Liver (tissue), 3 donors: Measurements from ENCODE around the gene EPB41L4B.

Source experiments
- EGR1 ChIP-seq, 2 donors: IDR thresholded peaks; 2 replicates each; pipeline ENCODE4 v1.6.1; 2016 to 2018; ENCODE audit warnings: antibody characterized with exemption in 2 of 2, low read depth in 2 of 2
- HNF4G ChIP-seq: IDR thresholded peaks from 2 replicates; pipeline ENCODE4 v1.6.1; 2016; ENCODE audit warnings: antibody characterized with exemption
- JUND ChIP-seq, 2 donors: IDR thresholded peaks; 2 replicates each; pipeline ENCODE4 v1.6.1; 2016; ENCODE audit warnings: antibody characterized with exemption in 2 of 2
- MAX ChIP-seq: IDR thresholded peaks from 2 replicates; pipeline ENCODE4 v1.6.1; 2016; ENCODE audit warnings: antibody characterized with exemption
- RAD21 ChIP-seq, 2 donors: IDR thresholded peaks; 2 replicates each; pipeline ENCODE4 v1.6.1; 2016; ENCODE audit warnings: antibody characterized with exemption in 2 of 2, mild to moderate bottlenecking in 2 of 2
- SP1 ChIP-seq: IDR thresholded peaks from 2 replicates; pipeline ENCODE4 v1.6.1; 2018; ENCODE audit warnings: antibody characterized with exemption, mild to moderate bottlenecking
- YY1 ChIP-seq: IDR thresholded peaks from 2 replicates; pipeline ENCODE4 v1.6.1; 2016; ENCODE audit warnings: antibody characterized with exemption, mild to moderate bottlenecking
- ZBTB33 ChIP-seq: IDR thresholded peaks from 2 replicates; pipeline ENCODE4 v1.6.1; 2016; ENCODE audit warnings: antibody characterized with exemption
- TF ChIP-seq, protein P1 (sequence below): fragments of 150-350 bp; IDR thresholded peaks from 2 replicates; pipeline ENCODE4 v1.5.1; 2017; ENCODE audit warnings: improper control_type of control experiment, low read depth, low read length; ENCODE audit not compliant: missing input control
- TF ChIP-seq, protein P2 (sequence below): IDR thresholded peaks from 2 replicates; pipeline ENCODE4 v1.6.1; 2016; ENCODE audit warnings: antibody characterized with exemption, mild to moderate bottlenecking
- TF ChIP-seq, protein P3 (sequence below): IDR thresholded peaks from 2 replicates; pipeline ENCODE4 v1.6.1; 2016; ENCODE audit warnings: antibody characterized with exemption
- donor health status: healthy.
- donor health status: healthy.

- no peak for TF ChIP-seq HNF4G
- TF ChIP-seq MAX = no peak
- TF ChIP-seq, protein P1, sequence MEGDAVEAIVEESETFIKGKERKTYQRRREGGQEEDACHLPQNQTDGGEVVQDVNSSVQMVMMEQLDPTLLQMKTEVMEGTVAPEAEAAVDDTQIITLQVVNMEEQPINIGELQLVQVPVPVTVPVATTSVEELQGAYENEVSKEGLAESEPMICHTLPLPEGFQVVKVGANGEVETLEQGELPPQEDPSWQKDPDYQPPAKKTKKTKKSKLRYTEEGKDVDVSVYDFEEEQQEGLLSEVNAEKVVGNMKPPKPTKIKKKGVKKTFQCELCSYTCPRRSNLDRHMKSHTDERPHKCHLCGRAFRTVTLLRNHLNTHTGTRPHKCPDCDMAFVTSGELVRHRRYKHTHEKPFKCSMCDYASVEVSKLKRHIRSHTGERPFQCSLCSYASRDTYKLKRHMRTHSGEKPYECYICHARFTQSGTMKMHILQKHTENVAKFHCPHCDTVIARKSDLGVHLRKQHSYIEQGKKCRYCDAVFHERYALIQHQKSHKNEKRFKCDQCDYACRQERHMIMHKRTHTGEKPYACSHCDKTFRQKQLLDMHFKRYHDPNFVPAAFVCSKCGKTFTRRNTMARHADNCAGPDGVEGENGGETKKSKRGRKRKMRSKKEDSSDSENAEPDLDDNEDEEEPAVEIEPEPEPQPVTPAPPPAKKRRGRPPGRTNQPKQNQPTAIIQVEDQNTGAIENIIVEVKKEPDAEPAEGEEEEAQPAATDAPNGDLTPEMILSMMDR = no peak
- TF ChIP-seq, protein P2, sequence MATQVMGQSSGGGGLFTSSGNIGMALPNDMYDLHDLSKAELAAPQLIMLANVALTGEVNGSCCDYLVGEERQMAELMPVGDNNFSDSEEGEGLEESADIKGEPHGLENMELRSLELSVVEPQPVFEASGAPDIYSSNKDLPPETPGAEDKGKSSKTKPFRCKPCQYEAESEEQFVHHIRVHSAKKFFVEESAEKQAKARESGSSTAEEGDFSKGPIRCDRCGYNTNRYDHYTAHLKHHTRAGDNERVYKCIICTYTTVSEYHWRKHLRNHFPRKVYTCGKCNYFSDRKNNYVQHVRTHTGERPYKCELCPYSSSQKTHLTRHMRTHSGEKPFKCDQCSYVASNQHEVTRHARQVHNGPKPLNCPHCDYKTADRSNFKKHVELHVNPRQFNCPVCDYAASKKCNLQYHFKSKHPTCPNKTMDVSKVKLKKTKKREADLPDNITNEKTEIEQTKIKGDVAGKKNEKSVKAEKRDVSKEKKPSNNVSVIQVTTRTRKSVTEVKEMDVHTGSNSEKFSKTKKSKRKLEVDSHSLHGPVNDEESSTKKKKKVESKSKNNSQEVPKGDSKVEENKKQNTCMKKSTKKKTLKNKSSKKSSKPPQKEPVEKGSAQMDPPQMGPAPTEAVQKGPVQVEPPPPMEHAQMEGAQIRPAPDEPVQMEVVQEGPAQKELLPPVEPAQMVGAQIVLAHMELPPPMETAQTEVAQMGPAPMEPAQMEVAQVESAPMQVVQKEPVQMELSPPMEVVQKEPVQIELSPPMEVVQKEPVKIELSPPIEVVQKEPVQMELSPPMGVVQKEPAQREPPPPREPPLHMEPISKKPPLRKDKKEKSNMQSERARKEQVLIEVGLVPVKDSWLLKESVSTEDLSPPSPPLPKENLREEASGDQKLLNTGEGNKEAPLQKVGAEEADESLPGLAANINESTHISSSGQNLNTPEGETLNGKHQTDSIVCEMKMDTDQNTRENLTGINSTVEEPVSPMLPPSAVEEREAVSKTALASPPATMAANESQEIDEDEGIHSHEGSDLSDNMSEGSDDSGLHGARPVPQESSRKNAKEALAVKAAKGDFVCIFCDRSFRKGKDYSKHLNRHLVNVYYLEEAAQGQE = no peak
- TF ChIP-seq, protein P3, sequence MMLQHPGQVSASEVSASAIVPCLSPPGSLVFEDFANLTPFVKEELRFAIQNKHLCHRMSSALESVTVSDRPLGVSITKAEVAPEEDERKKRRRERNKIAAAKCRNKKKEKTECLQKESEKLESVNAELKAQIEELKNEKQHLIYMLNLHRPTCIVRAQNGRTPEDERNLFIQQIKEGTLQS = no peak
- TF ChIP-seq YY1 = no peak
- no peak for TF ChIP-seq RAD21 (IDR thresholded peaks at IDR 0.05)
- TF ChIP-seq ZBTB33 = no peak
- TF ChIP-seq SP1 = no peak
- no peak for TF ChIP-seq JUND (IDR thresholded peaks at IDR 0.05)
- no peak for TF ChIP-seq EGR1 (IDR thresholded peaks at IDR 0.05; ENCODE audit: low read depth in 2 of 2)
These were observed 33.9 kb downstream of the EPB41L4B start for GRCh38 chr9:109286981-109287380.
